K562 (cell line): Measurements from ENCODE around the gene JPH2.

Source experiments
- MYC ChIP-seq, 2 experiments: fragments of 250-450 bp in 1 of 2; sonication (Bioruptor Pico) in 1 of 2; IDR thresholded peaks; 2 replicates each; pipeline versions ENCODE4 v1.5.1 to v1.6.1; 2012 to 2021; ENCODE audit warnings: low read depth in 2 of 2, borderline replicate concordance in 1 of 2, improper control_type of control experiment in 1 of 2, low read length in 1 of 2, mild to moderate bottlenecking in 1 of 2, moderate library complexity in 1 of 2
- NBN ChIP-seq: fragments of 450-650 bp; IDR thresholded peaks from 2 replicates; pipeline ENCODE4 v1.6.1; 2016; ENCODE audit warnings: low read depth, mild to moderate bottlenecking
- ZNF232 ChIP-seq: sonication (generic); formaldehyde crosslinking; IDR thresholded peaks from 2 replicates; pipeline ENCODE4 v1.8.0; 2022; ENCODE audit warnings: mild to moderate bottlenecking, missing genetic modification reagents
- TF ChIP-seq, protein P1 (sequence below), 2 experiments: fragments of 450-650 bp; formaldehyde crosslinking in 1 of 2; IDR thresholded peaks; 2 replicates each; pipeline versions ENCODE4 v1.4.0 to v1.6.1; 2014 to 2020; ENCODE audit warnings: mild to moderate bottlenecking in 2 of 2, borderline replicate concordance in 1 of 2, low read depth in 1 of 2
- TF ChIP-seq, protein P2 (sequence below), 2 experiments: fragments of 450-650 bp in 1 of 2; sonication (generic) in 1 of 2; formaldehyde crosslinking in 1 of 2; IDR thresholded peaks; 2 replicates each; pipeline versions ENCODE4 v1.7.1 to v1.9.0; 2016 to 2022; ENCODE audit warnings: inconsistent platforms in 1 of 2, mild to moderate bottlenecking in 1 of 2, missing genetic modification reagents in 1 of 2
- TF ChIP-seq, protein P3 (sequence below), 3 experiments: IDR thresholded peaks in 2 of 3; conservative IDR thresholded peaks in 1 of 3; 2 replicates each; pipeline ENCODE4 v1.5.1; 2011 to 2012; ENCODE audit warnings: low read length in 3 of 3, mild to moderate bottlenecking in 3 of 3, control low read depth in 2 of 3, improper control_type of control experiment in 1 of 3, inconsistent platforms in 1 of 3, low read depth in 1 of 3, mixed read lengths in 1 of 3, moderate library complexity in 1 of 3; ENCODE audit not compliant: insufficient read depth in 2 of 3

DNA sequence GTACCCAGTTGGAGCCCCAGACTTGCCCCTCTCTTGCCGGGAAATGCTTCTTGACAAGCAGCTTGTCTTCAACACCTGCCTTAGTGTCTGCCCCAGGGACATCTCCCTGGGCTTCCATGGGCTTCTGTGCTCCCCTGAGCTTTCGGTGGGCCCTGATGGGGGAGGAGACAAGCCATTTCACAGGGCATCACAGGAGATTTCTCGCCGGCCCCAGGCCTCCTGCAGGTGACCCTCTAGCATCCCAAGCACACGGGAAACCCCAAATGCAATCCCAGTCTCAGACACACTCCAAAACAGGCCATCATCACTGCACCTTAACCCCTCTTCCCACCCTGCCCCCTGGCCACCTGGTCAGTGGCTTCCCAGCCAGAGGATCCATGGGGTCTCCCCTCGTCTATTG, 74.5 kb downstream of the JPH2 start:
- TF ChIP-seq, protein P1, sequence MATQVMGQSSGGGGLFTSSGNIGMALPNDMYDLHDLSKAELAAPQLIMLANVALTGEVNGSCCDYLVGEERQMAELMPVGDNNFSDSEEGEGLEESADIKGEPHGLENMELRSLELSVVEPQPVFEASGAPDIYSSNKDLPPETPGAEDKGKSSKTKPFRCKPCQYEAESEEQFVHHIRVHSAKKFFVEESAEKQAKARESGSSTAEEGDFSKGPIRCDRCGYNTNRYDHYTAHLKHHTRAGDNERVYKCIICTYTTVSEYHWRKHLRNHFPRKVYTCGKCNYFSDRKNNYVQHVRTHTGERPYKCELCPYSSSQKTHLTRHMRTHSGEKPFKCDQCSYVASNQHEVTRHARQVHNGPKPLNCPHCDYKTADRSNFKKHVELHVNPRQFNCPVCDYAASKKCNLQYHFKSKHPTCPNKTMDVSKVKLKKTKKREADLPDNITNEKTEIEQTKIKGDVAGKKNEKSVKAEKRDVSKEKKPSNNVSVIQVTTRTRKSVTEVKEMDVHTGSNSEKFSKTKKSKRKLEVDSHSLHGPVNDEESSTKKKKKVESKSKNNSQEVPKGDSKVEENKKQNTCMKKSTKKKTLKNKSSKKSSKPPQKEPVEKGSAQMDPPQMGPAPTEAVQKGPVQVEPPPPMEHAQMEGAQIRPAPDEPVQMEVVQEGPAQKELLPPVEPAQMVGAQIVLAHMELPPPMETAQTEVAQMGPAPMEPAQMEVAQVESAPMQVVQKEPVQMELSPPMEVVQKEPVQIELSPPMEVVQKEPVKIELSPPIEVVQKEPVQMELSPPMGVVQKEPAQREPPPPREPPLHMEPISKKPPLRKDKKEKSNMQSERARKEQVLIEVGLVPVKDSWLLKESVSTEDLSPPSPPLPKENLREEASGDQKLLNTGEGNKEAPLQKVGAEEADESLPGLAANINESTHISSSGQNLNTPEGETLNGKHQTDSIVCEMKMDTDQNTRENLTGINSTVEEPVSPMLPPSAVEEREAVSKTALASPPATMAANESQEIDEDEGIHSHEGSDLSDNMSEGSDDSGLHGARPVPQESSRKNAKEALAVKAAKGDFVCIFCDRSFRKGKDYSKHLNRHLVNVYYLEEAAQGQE (IDR thresholded peaks at IDR 0.05; ENCODE audit: borderline replicate concordance) = no peak
- TF ChIP-seq, protein P1 (CRISPR knock-in tag; IDR thresholded peaks at IDR 0.05; ENCODE audit: low read depth) = no peak
- TF ChIP-seq, protein P2, sequence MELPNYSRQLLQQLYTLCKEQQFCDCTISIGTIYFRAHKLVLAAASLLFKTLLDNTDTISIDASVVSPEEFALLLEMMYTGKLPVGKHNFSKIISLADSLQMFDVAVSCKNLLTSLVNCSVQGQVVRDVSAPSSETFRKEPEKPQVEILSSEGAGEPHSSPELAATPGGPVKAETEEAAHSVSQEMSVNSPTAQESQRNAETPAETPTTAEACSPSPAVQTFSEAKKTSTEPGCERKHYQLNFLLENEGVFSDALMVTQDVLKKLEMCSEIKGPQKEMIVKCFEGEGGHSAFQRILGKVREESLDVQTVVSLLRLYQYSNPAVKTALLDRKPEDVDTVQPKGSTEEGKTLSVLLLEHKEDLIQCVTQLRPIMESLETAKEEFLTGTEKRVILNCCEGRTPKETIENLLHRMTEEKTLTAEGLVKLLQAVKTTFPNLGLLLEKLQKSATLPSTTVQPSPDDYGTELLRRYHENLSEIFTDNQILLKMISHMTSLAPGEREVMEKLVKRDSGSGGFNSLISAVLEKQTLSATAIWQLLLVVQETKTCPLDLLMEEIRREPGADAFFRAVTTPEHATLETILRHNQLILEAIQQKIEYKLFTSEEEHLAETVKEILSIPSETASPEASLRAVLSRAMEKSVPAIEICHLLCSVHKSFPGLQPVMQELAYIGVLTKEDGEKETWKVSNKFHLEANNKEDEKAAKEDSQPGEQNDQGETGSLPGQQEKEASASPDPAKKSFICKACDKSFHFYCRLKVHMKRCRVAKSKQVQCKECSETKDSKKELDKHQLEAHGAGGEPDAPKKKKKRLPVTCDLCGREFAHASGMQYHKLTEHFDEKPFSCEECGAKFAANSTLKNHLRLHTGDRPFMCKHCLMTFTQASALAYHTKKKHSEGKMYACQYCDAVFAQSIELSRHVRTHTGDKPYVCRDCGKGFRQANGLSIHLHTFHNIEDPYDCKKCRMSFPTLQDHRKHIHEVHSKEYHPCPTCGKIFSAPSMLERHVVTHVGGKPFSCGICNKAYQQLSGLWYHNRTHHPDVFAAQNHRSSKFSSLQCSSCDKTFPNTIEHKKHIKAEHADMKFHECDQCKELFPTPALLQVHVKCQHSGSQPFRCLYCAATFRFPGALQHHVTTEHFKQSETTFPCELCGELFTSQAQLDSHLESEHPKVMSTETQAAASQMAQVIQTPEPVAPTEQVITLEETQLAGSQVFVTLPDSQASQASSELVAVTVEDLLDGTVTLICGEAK (IDR thresholded peaks at IDR 0.05) = no peak
- TF ChIP-seq, protein P2 (CRISPR knock-in tag; IDR thresholded peaks at IDR 0.05) = no peak
- TF ChIP-seq ZNF232 (CRISPR knock-in tag) (no peak), MYC (IDR thresholded peaks at IDR 0.05; ENCODE audit: low read depth, low read length) (no peak), MYC (CRISPR knock-in tag; IDR thresholded peaks at IDR 0.05; ENCODE audit: borderline replicate concordance, low read depth) (no peak), NBN (no peak)
- TF ChIP-seq, protein P3, sequence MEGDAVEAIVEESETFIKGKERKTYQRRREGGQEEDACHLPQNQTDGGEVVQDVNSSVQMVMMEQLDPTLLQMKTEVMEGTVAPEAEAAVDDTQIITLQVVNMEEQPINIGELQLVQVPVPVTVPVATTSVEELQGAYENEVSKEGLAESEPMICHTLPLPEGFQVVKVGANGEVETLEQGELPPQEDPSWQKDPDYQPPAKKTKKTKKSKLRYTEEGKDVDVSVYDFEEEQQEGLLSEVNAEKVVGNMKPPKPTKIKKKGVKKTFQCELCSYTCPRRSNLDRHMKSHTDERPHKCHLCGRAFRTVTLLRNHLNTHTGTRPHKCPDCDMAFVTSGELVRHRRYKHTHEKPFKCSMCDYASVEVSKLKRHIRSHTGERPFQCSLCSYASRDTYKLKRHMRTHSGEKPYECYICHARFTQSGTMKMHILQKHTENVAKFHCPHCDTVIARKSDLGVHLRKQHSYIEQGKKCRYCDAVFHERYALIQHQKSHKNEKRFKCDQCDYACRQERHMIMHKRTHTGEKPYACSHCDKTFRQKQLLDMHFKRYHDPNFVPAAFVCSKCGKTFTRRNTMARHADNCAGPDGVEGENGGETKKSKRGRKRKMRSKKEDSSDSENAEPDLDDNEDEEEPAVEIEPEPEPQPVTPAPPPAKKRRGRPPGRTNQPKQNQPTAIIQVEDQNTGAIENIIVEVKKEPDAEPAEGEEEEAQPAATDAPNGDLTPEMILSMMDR (IDR thresholded peaks at IDR 0.05 in 2 of 3, conservative IDR thresholded peaks at IDR 0.05 in 1 of 3; ENCODE audit: insufficient read depth in 2 of 3, low read depth in 1 of 3, low read length in 3 of 3) = no peak
